ENCODE measurements around the gene CD2. TPM values are rescaled to one million over a fixed set of nuclear protein-coding genes. Genes with fewer than 3 reads are reported as not detected.

The CD2 gene
- total RNA-seq, 4 donors from 2014 or later: 0.39 to 1.7 TPM; not detected in 2

DNA sequence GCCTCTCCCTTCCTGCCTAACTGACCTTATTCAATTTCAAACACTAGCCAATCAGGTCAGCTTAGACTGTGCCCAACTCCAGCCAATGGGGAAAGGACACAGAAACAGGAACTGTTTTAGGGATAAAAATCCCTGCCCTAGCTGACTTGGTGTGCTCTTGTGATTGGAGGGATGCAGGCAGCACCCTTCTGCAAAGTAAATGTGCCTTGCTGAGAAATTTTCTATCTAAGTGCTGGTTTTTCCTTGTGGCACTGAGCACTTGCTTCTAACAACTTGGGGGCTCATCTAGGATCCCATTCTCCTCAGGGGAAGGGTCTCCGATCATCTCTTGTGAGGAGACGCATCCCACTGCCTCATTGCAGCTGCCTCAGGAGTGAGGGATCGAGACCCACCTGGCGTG, 10.7 kb upstream of the CD2 start:
- H3K27me3 ChIP-seq: no peaks in the 10 kb centered on the region
- peaks cover 8% of the 10 kb centered on the region for H3K4me1 ChIP-seq
- no peak overlapping the region for H3K4me3 ChIP-seq
- 95% methylated on average over 4 of the region's 4 CpGs for WGBS
- H3K27ac ChIP-seq: no peak overlapping the region
- DNase-seq (ENCODE audit: low spot score in 2 of 2): no peak
- H3K36me3 ChIP-seq: no peaks in the 10 kb centered on the region
- TF ChIP-seq, protein P1, sequence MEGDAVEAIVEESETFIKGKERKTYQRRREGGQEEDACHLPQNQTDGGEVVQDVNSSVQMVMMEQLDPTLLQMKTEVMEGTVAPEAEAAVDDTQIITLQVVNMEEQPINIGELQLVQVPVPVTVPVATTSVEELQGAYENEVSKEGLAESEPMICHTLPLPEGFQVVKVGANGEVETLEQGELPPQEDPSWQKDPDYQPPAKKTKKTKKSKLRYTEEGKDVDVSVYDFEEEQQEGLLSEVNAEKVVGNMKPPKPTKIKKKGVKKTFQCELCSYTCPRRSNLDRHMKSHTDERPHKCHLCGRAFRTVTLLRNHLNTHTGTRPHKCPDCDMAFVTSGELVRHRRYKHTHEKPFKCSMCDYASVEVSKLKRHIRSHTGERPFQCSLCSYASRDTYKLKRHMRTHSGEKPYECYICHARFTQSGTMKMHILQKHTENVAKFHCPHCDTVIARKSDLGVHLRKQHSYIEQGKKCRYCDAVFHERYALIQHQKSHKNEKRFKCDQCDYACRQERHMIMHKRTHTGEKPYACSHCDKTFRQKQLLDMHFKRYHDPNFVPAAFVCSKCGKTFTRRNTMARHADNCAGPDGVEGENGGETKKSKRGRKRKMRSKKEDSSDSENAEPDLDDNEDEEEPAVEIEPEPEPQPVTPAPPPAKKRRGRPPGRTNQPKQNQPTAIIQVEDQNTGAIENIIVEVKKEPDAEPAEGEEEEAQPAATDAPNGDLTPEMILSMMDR (IDR thresholded peaks at IDR 0.05): no peak
- TF ChIP-seq POLR2A (IDR thresholded peaks at IDR 0.05) (no peak), EP300 (IDR thresholded peaks at IDR 0.05) (no peak), POLR2AphosphoS5 (IDR thresholded peaks at IDR 0.05) (no peak)
- peaks cover 11% of the 10 kb centered on the region for H3K9me3 ChIP-seq

- Histone ChIP-seq H3K4me1 (no peaks in the 10 kb centered on the region), H3K9me3 (peaks cover 17% of the 10 kb centered on the region), H3K27ac (no peak overlapping the region), H3K4me3 (no peak overlapping the region), H3K27me3 (no peaks in the 10 kb centered on the region), H3K36me3 (no peaks in the 10 kb centered on the region)
- WGBS: 94% methylated on average over 3 of the region's 3 CpGs
- no peak for DNase-seq (ENCODE audit: low spot score in 2 of 2)
- TF ChIP-seq POLR2A (IDR thresholded peaks at IDR 0.05) (no peak), EP300 (IDR thresholded peaks at IDR 0.05) (no peak), POLR2AphosphoS5 (IDR thresholded peaks at IDR 0.05) (no peak)
- TF ChIP-seq, protein P1 (IDR thresholded peaks at IDR 0.05): no peak
Measured at GRCh38 chr1:116748272-116748671, 6.0 kb upstream of the CD2 start.

DNA sequence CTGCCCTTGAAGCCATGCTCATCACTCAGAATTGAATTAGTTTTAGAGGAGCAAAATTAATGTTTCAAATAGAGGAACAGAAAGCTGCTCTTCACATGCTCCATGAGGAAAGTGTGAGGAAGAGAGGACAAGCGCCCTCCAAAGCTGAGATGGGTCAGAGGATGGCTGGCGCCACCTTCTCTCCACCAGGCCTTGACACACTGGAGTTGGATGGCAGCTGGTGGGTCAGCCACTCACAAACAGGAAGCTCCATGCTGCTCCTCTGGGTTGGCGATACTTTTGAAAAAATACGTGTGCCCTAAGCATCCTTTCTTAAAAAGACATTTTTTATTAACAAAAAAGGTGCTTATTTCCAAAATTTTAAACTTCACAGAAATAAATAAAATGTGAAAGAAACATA, 3.1 kb upstream of the CD2 start:
- H3K9me3 ChIP-seq: peaks cover 12% of the 10 kb centered on the region
- WGBS: 57% methylated on average over 4 of the region's 4 CpGs
- no peaks in the 10 kb centered on the region for H3K4me1 ChIP-seq
- no peak overlapping the region for H3K27ac ChIP-seq
- no peak for DNase-seq (ENCODE audit: low spot score in 2 of 2)
- H3K4me3 ChIP-seq: no peak overlapping the region
- H3K36me3 ChIP-seq: no peaks in the 10 kb centered on the region
- H3K27me3 ChIP-seq: no peaks in the 10 kb centered on the region
- TF ChIP-seq EP300 (IDR thresholded peaks at IDR 0.05): no peak
- no peak for TF ChIP-seq POLR2A (IDR thresholded peaks at IDR 0.05)
- no peak for TF ChIP-seq POLR2AphosphoS5 (IDR thresholded peaks at IDR 0.05)
- TF ChIP-seq, protein P1 (IDR thresholded peaks at IDR 0.05): no peak

DNA sequence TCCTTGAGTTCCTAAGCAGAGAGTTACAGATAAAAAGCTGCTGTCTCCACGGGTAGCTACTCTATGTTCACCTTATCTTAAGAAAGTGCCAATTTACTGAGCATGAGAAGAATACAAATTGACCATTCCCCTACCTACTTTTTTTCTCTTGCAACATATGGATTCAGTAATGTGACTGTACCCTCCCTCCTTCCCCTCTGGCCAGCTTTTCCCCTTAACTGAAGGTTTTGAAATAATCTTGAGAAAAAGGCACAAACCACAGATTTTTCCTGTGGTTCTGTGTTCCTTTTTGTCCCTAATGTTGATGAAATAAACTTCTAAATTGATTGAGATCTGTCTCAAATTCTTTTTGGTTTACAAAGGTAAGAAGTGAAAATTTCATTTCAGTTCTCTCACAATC, 2.6 kb upstream of the CD2 start:
- 36% methylated on average over 1 of the region's 1 CpG for WGBS

GRCh38 chr1:116753312-116753711, 918 bp upstream of the CD2 start:
- TF ChIP-seq POLR2A (IDR thresholded peaks at IDR 0.05) (no peak), EP300 (IDR thresholded peaks at IDR 0.05) (no peak)
- TF ChIP-seq, protein P1 (IDR thresholded peaks at IDR 0.05): no peak
- no peaks in the 10 kb centered on the region for H3K27me3 ChIP-seq
- no peaks in the 10 kb centered on the region for H3K36me3 ChIP-seq
- H3K4me1 ChIP-seq: no peaks in the 10 kb centered on the region
- H3K27ac ChIP-seq: no peak overlapping the region
- peaks cover 10% of the 10 kb centered on the region for H3K9me3 ChIP-seq
- no peak overlapping the region for H3K4me3 ChIP-seq
- 46% methylated on average over 3 of the region's 3 CpGs for WGBS
- DNase-seq (ENCODE audit: low spot score in 2 of 2): no peak

More for the DNA sequence above, 2.6 kb upstream of the CD2 start:
- Histone ChIP-seq H3K27me3 (no peaks in the 10 kb centered on the region), H3K9me3 (peaks cover 12% of the 10 kb centered on the region), H3K27ac (no peak overlapping the region), H3K36me3 (no peaks in the 10 kb centered on the region), H3K4me3 (no peak overlapping the region), H3K4me1 (no peaks in the 10 kb centered on the region)
- TF ChIP-seq POLR2A (IDR thresholded peaks at IDR 0.05) (no peak), POLR2AphosphoS5 (IDR thresholded peaks at IDR 0.05) (no peak), EP300 (IDR thresholded peaks at IDR 0.05) (no peak)
- TF ChIP-seq, protein P1 (IDR thresholded peaks at IDR 0.05): no peak
- no peak for DNase-seq (ENCODE audit: low spot score in 2 of 2)
